Astrocyte (in vitro differentiated cells and primary cell): Measurements from ENCODE around the gene SCUBE3.

ENCODE experiments used
- EZH2 ChIP-seq: IDR thresholded peaks from 2 replicates; pipeline ENCODE4 v1.6.1; 2012; ENCODE audit warnings: mild to moderate bottlenecking, low read length, inconsistent platforms; ENCODE audit not compliant: insufficient read depth
- TF ChIP-seq, protein P1 (sequence below): IDR thresholded peaks from 2 replicates; pipeline ENCODE4 v1.5.1; 2011; ENCODE audit warnings: low read depth, mild to moderate bottlenecking, inconsistent platforms, low read length, moderate library complexity; ENCODE audit not compliant: insufficient read depth

DNA sequence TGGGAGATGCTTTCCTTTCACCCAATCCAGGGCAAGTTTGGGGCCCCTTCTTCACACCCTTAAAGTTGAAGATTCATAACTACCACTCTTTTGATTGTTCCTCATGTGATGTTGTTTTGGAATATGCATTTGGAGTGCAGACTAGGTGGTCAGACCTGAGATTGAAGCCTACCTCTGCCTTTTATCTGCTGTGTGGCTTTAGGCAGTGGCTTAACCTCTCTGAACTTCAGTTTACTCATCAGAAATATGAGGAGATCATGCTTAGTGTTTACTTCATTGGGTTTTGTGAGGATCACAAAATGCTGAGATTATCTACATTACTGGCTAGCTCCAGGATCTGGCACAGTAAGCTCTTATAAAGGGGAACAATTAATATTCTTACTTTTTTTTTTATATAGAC lies 46.3 kb upstream of the SCUBE3 start:
- TF ChIP-seq, protein P1, sequence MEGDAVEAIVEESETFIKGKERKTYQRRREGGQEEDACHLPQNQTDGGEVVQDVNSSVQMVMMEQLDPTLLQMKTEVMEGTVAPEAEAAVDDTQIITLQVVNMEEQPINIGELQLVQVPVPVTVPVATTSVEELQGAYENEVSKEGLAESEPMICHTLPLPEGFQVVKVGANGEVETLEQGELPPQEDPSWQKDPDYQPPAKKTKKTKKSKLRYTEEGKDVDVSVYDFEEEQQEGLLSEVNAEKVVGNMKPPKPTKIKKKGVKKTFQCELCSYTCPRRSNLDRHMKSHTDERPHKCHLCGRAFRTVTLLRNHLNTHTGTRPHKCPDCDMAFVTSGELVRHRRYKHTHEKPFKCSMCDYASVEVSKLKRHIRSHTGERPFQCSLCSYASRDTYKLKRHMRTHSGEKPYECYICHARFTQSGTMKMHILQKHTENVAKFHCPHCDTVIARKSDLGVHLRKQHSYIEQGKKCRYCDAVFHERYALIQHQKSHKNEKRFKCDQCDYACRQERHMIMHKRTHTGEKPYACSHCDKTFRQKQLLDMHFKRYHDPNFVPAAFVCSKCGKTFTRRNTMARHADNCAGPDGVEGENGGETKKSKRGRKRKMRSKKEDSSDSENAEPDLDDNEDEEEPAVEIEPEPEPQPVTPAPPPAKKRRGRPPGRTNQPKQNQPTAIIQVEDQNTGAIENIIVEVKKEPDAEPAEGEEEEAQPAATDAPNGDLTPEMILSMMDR: no peak
- no peak for TF ChIP-seq EZH2
